Gastroesophageal sphincter (tissue), 4 donors: ENCODE data around the gene KCNAB1. TPM values are rescaled to one million over a fixed set of nuclear protein-coding genes. Genes with fewer than 3 reads are reported as not detected.

Source experiments
- ATAC-seq: fragments of 150-250 bp; one replicate; pipeline ENCODE4 v1.9.1; 2016; ENCODE audit warnings: mild to moderate bottlenecking, moderate library complexity
- H3K27ac ChIP-seq, 4 donors: fragments of 200-600 bp; sonication (generic) in 3 of 4; 1 replicate in 3 of 4; 2 replicates in 1 of 4; pipeline ENCODE4 v1.5.1; 2016 to 2019
- H3K27me3 ChIP-seq: fragments of 200-600 bp; sonication (generic); one replicate; pipeline ENCODE4 v1.5.1; 2019
- H3K36me3 ChIP-seq, 2 donors: fragments of 200-600 bp; sonication (generic); one replicate each; pipeline ENCODE4 v1.5.1; 2019; ENCODE audit warnings: control low read depth in 1 of 2
- H3K4me1 ChIP-seq, 3 donors: fragments of 200-600 bp; sonication (generic); 1 replicate in 2 of 3; 2 replicates in 1 of 3; pipeline ENCODE4 v1.5.1; 2016 to 2019; ENCODE audit warnings: control low read depth in 2 of 3
- H3K4me3 ChIP-seq, 2 donors: fragments of 200-600 bp; sonication (generic); one replicate each; pipeline ENCODE4 v1.5.1; 2019; ENCODE audit warnings: mild to moderate bottlenecking in 1 of 2, moderate library complexity in 1 of 2
- H3K9me3 ChIP-seq, 3 donors: fragments of 200-600 bp; sonication (generic); one replicate each; pipeline ENCODE4 v1.5.1; 2017 to 2019; ENCODE audit warnings: control low read depth in 2 of 3
- CTCF ChIP-seq, 4 experiments: fragments of 200-600 bp in 2 of 4; fragments of 450-650 bp in 2 of 4; sonication (generic) in 1 of 4; IDR thresholded peaks; one replicate each; pipeline ENCODE4 v1.5.1; 2017 to 2019; ENCODE audit warnings: antibody characterized with exemption in 4 of 4, mild to moderate bottlenecking in 2 of 4, moderate library complexity in 2 of 4
- EP300 ChIP-seq: sonication (generic); formaldehyde crosslinking; IDR thresholded peaks from one replicate; pipeline ENCODE4 v1.6.1; 2017; ENCODE audit warnings: antibody characterized with exemption, mild to moderate bottlenecking
- POLR2A ChIP-seq, 2 donors: fragments of 450-650 bp; IDR thresholded peaks; one replicate each; pipeline ENCODE4 v1.6.1; 2017; ENCODE audit warnings: antibody characterized with exemption in 2 of 2, mild to moderate bottlenecking in 2 of 2, moderate library complexity in 1 of 2
- POLR2AphosphoS5 ChIP-seq: sonication (generic); formaldehyde crosslinking; IDR thresholded peaks from one replicate; pipeline ENCODE4 v1.6.1; 2017; ENCODE audit warnings: antibody characterized with exemption
- WGBS, 2 donors: methylation state at CpG; one replicate each; pipeline ENCODE4 v1.1.5; 2018; ENCODE audit warnings: low coverage in 1 of 2; 5-methylcytosine and 5-hydroxymethylcytosine counted together
- total RNA-seq, 4 donors: library from RNA; depleted of rRNA; stranded (reverse); fragments of >200 nt; gene quantifications; one replicate each; pipeline ENCODE4 v1.1.0, GENCODE V29; 2016

Gene KCNAB1
- total RNA-seq, 4 donors from 2014 or later, result 0.31 to 6.3 (median 1.9) TPM

GRCh38 chr3:156553705-156554356, 433.5 kb downstream of the KCNAB1 start:
- TF ChIP-seq CTCF (IDR thresholded peaks at IDR 0.05), result no peak

GRCh38 chr3:156554515-156554841, 434.1 kb downstream of the KCNAB1 start:
- Histone ChIP-seq H3K4me1 (peaks cover 7 to 49% (median 9%) of the 10 kb centered on the region in 3 donors), H3K9me3 (no peaks in the 10 kb centered on the region), H3K36me3 (peaks cover 0 to 26% of the 10 kb centered on the region in 2 donors), H3K4me3 (peak overlapping the region; percentile 81 to 89), H3K27me3 (no peaks in the 10 kb centered on the region), H3K27ac (peak overlapping the region; percentile 77 to 92 (median 90))
- ATAC-seq, result no peak
- 0 to 2% methylated on average over 2 to 5 of the region's 11 CpGs for WGBS, 2 donors
- no peak for TF ChIP-seq POLR2AphosphoS5
- TF ChIP-seq EP300, result no peak
- no peak for TF ChIP-seq POLR2A (IDR thresholded peaks at IDR 0.05)
- TF ChIP-seq CTCF (IDR thresholded peaks at IDR 0.05), result no peak

More at GRCh38 chr3:156553705-156554356, 433.5 kb downstream of the KCNAB1 start:
- Histone ChIP-seq H3K27me3 (no peaks in the 10 kb centered on the region), H3K4me3 (peak overlapping the region; percentile 81 to 89), H3K4me1 (peaks cover 8 to 56% (median 9%) of the 10 kb centered on the region in 3 donors), H3K9me3 (no peaks in the 10 kb centered on the region), H3K27ac (peak overlapping the region; percentile 77 to 92 (median 90)), H3K36me3 (peaks cover 0 to 28% of the 10 kb centered on the region in 2 donors)
- ATAC-seq, result no peak
- WGBS, 2 donors, result 24 to 25% methylated on average over 11 of the region's 11 CpGs

- TF ChIP-seq POLR2AphosphoS5 (peak; percentile 93), POLR2A (IDR thresholded peaks at IDR 0.05) (peak; percentile 79 to 84), EP300 (no peak), CTCF (IDR thresholded peaks at IDR 0.05) (peak; percentile 27 to 83 (median 52))
- peak within 1 kb of the TSS; percentile 77 to 92 (median 90) for H3K27ac ChIP-seq
- H3K4me1 ChIP-seq, result peaks cover 5 to 43% (median 9%) of the 10 kb centered on the region in 3 donors
- H3K4me3 ChIP-seq, result peak within 1 kb of the TSS; percentile 81 to 89
- peak; percentile 100 for ATAC-seq
- peaks cover 0 to 23% of the 10 kb centered on the region in 2 donors for H3K36me3 ChIP-seq
- WGBS, 2 donors, result 12 to 23% methylated on average over 9 to 10 of the region's 60 CpGs
- H3K27me3 ChIP-seq, result no peaks in the 10 kb centered on the region
- H3K9me3 ChIP-seq, result no peaks in the 10 kb centered on the region
These were observed 434.7 kb downstream of the KCNAB1 start, which contains the start of gene SSR3 for GRCh38 chr3:156554842-156555687. SSR3 (minus strand) TSS chr3:156555117; CDS start chr3:156555089, 28 bp downstream.

- Histone ChIP-seq H3K9me3 (no peaks in the 10 kb centered on the region), H3K27me3 (no peaks in the 10 kb centered on the region), H3K36me3 (no peaks in the 10 kb centered on the region), H3K4me1 (peaks cover 4 to 10% (median 5%) of the 10 kb centered on the region in 3 donors), H3K4me3 (no peak overlapping the region), H3K27ac (no peak overlapping the region)
- ATAC-seq, result no peak
- no peak for TF ChIP-seq POLR2AphosphoS5
- TF ChIP-seq EP300, result no peak
- TF ChIP-seq CTCF (IDR thresholded peaks at IDR 0.05), result no peak
- no peak for TF ChIP-seq POLR2A (IDR thresholded peaks at IDR 0.05)
These were observed 438.0 kb downstream of the KCNAB1 start for GRCh38 chr3:156558389-156558788.
